MM.1S (cell line): Measurements from ENCODE around the gene BMP7.

Source experiments
- DNase-seq: peaks from one replicate; pipeline ENCODE4 v3.0.0-alpha.2; 2015
- H2AFZ ChIP-seq: fragments of 300-600 bp; sonication (generic); 2 replicates; pipeline ENCODE4 v1.6.0; 2016; ENCODE audit warnings: antibody characterized with exemption, low read length
- H3F3A ChIP-seq: fragments of 300-600 bp; sonication (generic); 2 replicates; pipeline ENCODE4 v1.6.1; 2016; ENCODE audit warnings: mild to moderate bottlenecking, antibody characterized with exemption, low read length, moderate library complexity, mixed read lengths; ENCODE audit not compliant: insufficient read depth
- H3K27ac ChIP-seq: fragments of 300-600 bp; sonication (generic); 2 replicates; pipeline ENCODE4 v1.5.1; 2016; ENCODE audit warnings: mild to moderate bottlenecking, low read length
- H3K27me3 ChIP-seq: fragments of 300-600 bp; sonication (generic); replicated peaks from 2 replicates; pipeline ENCODE4 v1.6.0; 2016; ENCODE audit warnings: low read length; ENCODE audit not compliant: insufficient read depth
- H3K36me3 ChIP-seq: fragments of 300-600 bp; sonication (generic); replicated peaks from 2 replicates; pipeline ENCODE4 v1.6.1; 2016; ENCODE audit warnings: mild to moderate bottlenecking, low read length, mixed read lengths; ENCODE audit not compliant: insufficient read depth
- H3K4me1 ChIP-seq: fragments of 300-600 bp; sonication (generic); 2 replicates; pipeline ENCODE4 v1.6.1; 2016; ENCODE audit warnings: low read length, mixed read lengths
- H3K4me2 ChIP-seq: fragments of 300-600 bp; sonication (generic); 2 replicates; pipeline ENCODE4 v1.6.0; 2016; ENCODE audit warnings: low read depth, low read length
- H3K4me3 ChIP-seq: fragments of 300-600 bp; sonication (generic); 2 replicates; pipeline ENCODE4 v1.5.1; 2016; ENCODE audit warnings: low read length, mixed read lengths
- H3K79me2 ChIP-seq: fragments of 300-600 bp; sonication (generic); 2 replicates; pipeline ENCODE4 v1.6.1; 2016; ENCODE audit warnings: mixed run types, low read length, mixed read lengths
- H3K9ac ChIP-seq: fragments of 300-600 bp; sonication (generic); 2 replicates; pipeline ENCODE4 v1.6.1; 2016; ENCODE audit warnings: low read length, mixed read lengths
- H3K9me2 ChIP-seq: fragments of 300-600 bp; sonication (generic); replicated peaks from 2 replicates; pipeline ENCODE4 v1.6.1; 2016; ENCODE audit warnings: mild to moderate bottlenecking, low read length, mixed read lengths; ENCODE audit not compliant: insufficient read depth
- H3K9me3 ChIP-seq: fragments of 300-600 bp; sonication (generic); replicated peaks from 2 replicates; pipeline ENCODE4 v1.6.1; 2016; ENCODE audit warnings: mild to moderate bottlenecking, low read length, mixed read lengths; ENCODE audit not compliant: insufficient read depth
- H4K20me1 ChIP-seq: fragments of 300-600 bp; sonication (generic); 2 replicates; pipeline ENCODE4 v1.6.1; 2016; ENCODE audit warnings: mild to moderate bottlenecking, low read length, moderate library complexity, mixed read lengths; ENCODE audit not compliant: insufficient read depth
- CTCF ChIP-seq: fragments of 300-600 bp; sonication (generic); IDR thresholded peaks from 2 replicates; pipeline ENCODE4 v1.5.1; 2016; ENCODE audit warnings: antibody characterized with exemption, low read length, mixed read lengths
- EZH2 ChIP-seq: fragments of 300-600 bp; sonication (generic); optimal IDR thresholded peaks from 2 replicates; pipeline ENCODE3; 2017; ENCODE audit warnings: low read depth, mild to moderate bottlenecking, antibody characterized with exemption, low read length, mixed read lengths
- EZH2phosphoT487 ChIP-seq: fragments of 300-600 bp; sonication (generic); IDR thresholded peaks from 2 replicates; pipeline ENCODE4 v1.6.1; 2018; ENCODE audit warnings: antibody characterized with exemption, low read length

BMP7 gene

GRCh38 chr20:57157106-57157691 lies 109.2 kb downstream of the BMP7 start:
- no peak for TF ChIP-seq EZH2
- no peak for TF ChIP-seq EZH2phosphoT487
- no peak for TF ChIP-seq CTCF
- DNase-seq = peak; percentile 14
- no peaks in the 10 kb centered on the region for H3K27me3 ChIP-seq

GRCh38 chr20:57156011-57156729 lies 110.3 kb downstream of the BMP7 start:
- Histone ChIP-seq H3K79me2 (no peaks in the 10 kb centered on the region), H3K9ac (no peak overlapping the region), H3K4me2 (no peak overlapping the region), H3K9me3 (no peaks in the 10 kb centered on the region), H4K20me1 (no peaks in the 10 kb centered on the region), H3K27me3 (no peaks in the 10 kb centered on the region), H3K36me3 (no peaks in the 10 kb centered on the region), H3F3A (peaks cover 17% of the 10 kb centered on the region), H3K4me3 (no peak overlapping the region), H2AFZ (no peak overlapping the region), H3K4me1 (peaks cover 30% of the 10 kb centered on the region), H3K9me2 (no peaks in the 10 kb centered on the region), H3K27ac (peak overlapping the region; percentile 86; the same call in 1 of the 2 replicates)
- DNase-seq = no peak
- TF ChIP-seq EZH2 (no peak), CTCF (no peak), EZH2phosphoT487 (no peak)

More at GRCh38 chr20:57157106-57157691, 109.2 kb downstream of the BMP7 start:
- peak overlapping the region; percentile 22 for H2AFZ ChIP-seq
- peaks cover 17% of the 10 kb centered on the region for H3F3A ChIP-seq
- H3K27ac ChIP-seq = peak overlapping the region; percentile 86
- H3K4me1 ChIP-seq = peaks cover 30% of the 10 kb centered on the region
- H3K9me3 ChIP-seq = no peaks in the 10 kb centered on the region
- peak overlapping the region; percentile 36; the same call in 1 of the 2 replicates for H3K9ac ChIP-seq
- no peaks in the 10 kb centered on the region for H3K36me3 ChIP-seq
- no peak overlapping the region for H3K4me3 ChIP-seq
- H4K20me1 ChIP-seq = no peaks in the 10 kb centered on the region
- H3K9me2 ChIP-seq = no peaks in the 10 kb centered on the region
- H3K79me2 ChIP-seq = no peaks in the 10 kb centered on the region
- peak overlapping the region; percentile 32 for H3K4me2 ChIP-seq

- Histone ChIP-seq H3K4me2 (no peak overlapping the region), H2AFZ (no peak overlapping the region), H3F3A (peaks cover 17% of the 10 kb centered on the region), H3K9me3 (no peaks in the 10 kb centered on the region), H4K20me1 (no peaks in the 10 kb centered on the region), H3K4me3 (no peak overlapping the region), H3K27ac (no peak overlapping the region), H3K9ac (no peak overlapping the region), H3K27me3 (no peaks in the 10 kb centered on the region), H3K4me1 (peaks cover 24% of the 10 kb centered on the region), H3K36me3 (no peaks in the 10 kb centered on the region), H3K9me2 (no peaks in the 10 kb centered on the region), H3K79me2 (no peaks in the 10 kb centered on the region)
- DNase-seq = no peak
- no peak for TF ChIP-seq CTCF
- TF ChIP-seq EZH2phosphoT487 = no peak
- no peak for TF ChIP-seq EZH2
Observed at GRCh38 chr20:57155415-57155814, 111.0 kb downstream of the BMP7 start.
